ENCODE measurements around the gene GSTK1.

The GSTK1 gene

DNA sequence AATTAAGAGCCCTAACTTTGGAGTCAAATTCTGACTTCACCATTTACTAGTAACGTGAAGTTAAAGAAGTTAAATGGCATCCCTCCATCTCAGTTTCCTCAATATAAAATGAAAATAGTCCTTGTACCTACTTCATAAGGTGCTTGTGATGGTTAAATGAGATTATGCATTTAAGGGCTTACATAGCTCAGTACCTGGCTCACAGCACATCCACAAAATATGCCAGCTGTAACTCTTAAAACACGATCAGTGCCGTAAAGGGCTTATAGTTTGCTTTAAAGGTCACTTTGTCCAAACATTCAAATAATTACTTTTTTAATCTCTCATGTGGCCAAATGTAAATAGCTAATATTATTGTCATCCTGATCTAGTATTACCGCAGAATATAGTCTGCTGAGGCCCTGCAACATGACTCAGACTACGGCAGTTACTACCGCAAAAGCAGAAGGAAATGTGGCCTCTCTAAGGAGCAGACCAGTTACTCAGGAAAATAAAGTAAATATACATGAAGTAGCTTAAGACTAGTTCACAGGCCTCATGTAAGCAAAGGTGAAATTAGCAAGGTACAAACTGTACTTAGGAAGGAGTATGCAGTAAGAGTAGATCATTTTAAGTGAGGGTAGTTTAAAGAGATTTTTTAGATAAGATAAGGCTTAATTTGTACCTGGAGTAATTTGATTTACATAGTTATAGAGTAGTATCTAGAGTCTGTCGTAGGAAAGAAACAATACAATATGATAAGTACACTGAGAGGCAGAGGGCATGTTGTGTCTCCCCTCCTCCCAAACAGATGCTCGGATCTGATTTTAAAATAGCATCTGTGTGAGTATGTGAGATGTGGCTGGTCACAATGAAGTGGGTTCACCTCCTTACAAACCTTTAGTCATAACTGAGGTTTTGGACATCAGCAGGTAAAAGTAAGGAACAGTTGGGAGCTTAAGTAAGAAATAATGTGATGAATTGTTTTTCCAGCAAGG, 38.0 kb downstream of the GSTK1 start:
- DNase-seq, result no peak

DNA sequence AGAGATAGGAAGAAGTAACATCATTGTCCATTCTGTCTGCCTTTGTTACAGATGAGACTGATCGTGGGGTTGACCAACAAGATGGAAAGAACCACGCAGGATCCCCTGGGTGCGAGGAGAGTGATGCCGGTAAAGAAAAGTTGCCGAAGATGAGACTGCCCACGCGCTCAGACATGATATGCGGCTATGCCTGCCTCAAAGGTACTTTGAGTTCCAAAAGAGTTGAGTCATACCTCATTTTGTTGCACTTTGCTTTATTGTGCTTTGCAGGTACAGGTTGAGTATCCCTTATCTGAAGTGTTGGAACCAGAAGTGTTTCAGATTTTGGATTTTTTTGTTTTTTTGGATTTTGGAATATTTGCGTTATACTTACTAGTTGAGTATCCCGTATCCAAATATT, 40.5 kb downstream of the GSTK1 start:
- DNase-seq, result no peak

DNA sequence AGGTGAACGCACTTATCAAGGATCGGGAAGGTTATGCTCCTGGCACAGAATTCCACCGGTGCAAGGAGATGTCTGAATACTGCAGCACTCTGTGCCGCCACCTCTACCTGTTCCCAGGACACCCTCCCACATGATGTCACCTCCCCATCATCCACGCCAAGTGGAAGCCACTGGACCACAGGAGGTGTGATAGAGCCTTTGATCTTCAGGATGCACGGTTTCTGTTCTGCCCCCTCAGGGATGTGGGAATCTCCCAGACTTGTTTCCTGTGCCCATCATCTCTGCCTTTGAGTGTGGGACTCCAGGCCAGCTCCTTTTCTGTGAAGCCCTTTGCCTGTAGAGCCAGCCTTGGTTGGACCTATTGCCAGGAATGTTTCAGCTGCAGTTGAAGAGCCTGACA, 41.7 kb downstream of the GSTK1 start:
- DNase-seq, result no peak

DNA sequence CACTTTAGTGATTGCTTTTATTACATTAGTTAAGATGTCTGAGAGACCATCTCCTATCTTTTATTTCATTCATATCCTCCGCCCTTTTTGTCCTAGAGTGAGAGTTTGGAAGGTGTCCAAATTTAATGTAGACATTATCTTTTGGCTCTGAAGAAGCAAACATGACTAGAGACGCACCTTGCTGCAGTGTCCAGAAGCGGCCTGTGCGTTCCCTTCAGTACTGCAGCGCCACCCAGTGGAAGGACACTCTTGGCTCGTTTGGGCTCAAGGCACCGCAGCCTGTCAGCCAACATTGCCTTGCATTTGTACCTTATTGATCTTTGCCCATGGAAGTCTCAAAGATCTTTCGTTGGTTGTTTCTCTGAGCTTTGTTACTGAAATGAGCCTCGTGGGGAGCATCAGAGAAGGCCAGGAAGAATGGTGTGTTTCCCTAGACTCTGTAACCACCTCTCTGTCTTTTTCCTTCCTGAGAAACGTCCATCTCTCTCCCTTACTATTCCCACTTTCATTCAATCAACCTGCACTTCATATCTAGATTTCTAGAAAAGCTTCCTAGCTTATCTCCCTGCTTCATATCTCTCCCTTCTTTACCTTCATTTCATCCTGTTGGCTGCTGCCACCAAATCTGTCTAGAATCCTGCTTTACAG, 42.3 kb downstream of the GSTK1 start:
- peak; percentile 72 for DNase-seq

DNA sequence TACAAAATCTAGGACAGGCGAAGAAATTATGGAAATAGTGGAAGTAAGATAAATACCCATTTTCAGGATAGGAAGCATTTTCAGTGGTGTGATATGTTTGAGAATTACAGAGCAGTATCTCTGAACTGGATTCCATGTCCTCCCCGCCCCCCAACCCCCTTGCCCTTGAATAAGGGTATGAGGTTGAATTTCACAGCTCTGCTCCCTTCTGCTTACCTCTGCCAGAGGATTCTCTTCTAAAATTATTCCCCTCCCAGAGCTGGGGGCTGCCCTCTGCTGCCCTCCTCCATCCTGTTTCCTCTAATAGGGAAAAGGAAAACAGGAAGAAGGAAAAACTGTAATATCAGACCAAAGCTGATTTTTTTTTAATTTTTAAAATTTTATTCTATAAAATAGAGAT, 45.4 kb downstream of the GSTK1 start:
- DNase-seq, result no peak

DNA sequence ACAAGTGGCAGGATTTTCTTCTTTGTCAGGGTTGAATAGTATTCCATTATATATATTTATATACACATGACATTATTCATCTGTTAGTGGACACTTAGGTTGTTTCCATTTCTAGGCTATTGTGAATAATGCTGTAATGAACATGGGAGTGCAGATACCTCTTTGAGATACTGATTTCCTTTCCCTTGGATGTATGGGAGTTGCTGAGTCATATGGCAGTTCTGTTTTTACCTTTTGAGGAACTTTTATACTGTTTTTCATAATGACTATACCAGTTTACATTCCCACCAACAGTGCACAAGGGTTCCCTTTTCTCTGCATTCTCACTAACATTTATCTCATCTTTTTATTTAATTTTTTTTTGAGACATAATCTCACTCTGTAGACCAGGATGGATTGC, 50.9 kb downstream of the GSTK1 start:
- DNase-seq, result no peak

DNA sequence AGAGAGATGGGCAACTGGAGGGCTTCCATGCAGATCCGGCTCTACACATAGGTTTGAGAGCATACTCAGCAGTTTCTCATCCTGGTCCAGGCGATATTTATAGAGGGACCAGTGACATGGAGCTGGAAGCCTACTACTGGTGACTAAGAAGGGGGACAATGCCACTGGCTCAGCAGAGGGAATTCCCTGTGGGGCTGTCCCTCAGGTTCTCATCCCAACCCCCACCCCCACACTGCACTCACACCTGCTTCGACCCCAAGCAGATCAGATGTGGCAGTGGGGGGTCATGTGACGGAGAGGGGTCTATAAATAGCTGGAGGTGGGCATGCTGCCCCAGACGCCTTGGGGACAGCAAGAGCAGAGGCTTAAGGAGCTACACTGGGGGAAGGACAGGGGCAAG, 52.5 kb downstream of the GSTK1 start, which contains the start of gene CLCN1:
CLCN1 (plus strand) TSS at position 336 of the 400 bp plus-strand sequence. CDS start 102 bp downstream, outside the sequence.
- DNase-seq, result no peak

DNA sequence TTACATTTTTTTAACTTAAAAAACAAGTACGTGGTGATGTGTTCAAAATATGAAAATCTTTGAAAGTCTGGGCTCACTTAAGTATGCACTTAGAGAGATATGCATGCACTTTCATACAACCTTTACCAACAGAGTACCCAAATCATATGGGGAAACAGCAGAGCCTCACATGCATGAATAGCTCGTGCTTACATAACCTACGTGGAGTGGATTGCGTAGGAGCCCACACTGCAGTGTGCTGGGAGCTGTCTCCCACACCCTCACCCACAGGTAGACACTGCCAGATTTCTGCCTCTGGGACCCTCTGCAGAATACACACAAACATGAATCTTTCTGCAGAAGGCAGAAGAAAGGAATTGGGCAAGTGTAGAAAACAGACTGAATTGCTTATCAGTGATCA, 53.3 kb downstream of the GSTK1 start:
- no peak for DNase-seq

DNA sequence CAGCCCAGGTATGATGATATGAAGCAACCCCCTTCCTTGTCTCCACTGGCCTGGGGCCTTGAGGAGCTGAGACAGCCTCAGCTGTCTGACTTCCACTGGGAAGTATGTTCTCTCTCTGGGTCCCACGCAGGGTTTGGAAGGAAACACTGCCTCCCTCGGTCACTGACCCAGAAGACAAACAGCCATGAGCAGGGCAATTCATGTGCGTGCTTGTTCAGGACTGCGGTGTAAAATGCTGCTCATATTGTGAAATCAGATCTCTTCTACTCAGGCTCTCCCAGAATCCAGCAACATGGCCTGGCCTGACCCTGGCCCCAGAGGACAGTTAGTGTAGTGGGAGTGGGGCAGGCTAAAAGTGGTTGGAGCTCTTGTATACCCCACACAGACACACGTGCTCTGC, 55.4 kb downstream of the GSTK1 start:
- DNase-seq, result no peak
